Stimulated activated naive CD4-positive, alpha-beta T cell (primary cell): Measurements from ENCODE around the gene KRTAP2-1.
"Not testable (repeated sequence)": the region's sequence is repeated elsewhere in the genome, so short reads cannot be mapped to it uniquely, and the experiment has no call there.

Experiments used
- DNase-seq, 6 experiments: peaks; one replicate each; lab custom pipeline; 2025; lab: John Stamatoyannopoulos, UW

Gene KRTAP2-1

DNA sequence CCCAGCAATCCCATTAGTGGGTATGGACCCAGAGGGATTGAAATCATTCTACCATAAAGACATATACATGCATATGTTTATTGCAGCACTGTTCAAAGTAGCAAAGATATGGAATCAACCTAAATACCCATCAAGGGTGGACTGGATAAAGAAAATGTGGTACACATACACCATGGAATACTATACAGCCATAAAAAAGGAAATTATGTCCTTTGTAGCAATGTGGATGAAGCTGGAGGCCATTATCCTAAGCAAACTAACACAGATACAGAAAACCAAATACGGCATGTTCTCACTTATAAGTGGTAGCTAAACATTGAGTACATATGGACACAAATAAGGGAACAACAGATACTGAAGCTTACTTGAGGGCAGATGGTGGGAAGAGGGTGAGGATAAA lies 10.4 kb upstream of the KRTAP2-1 start:
- no peak for DNase-seq

DNA sequence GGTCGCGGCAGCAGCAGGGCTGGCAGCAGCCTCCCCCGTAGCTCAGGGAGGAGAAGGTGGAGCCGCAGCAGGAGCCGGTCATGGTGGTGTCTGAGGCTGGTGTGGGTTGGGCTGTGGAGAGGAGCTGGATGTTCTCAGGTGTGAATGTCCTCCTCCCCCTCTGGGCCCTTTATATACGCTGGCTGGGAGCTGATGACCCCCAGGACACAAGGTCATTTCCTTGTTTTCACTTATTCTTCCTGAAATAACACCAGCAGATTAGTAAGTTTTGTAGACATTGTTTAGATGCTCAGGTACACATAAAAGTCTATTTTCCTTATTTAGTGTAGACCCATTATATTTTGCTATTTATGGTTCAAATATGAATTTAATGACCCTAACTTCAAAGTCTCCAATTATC lies 8.0 kb upstream of the KRTAP2-1 start, which contains the start of gene KRTAP2-2:
Gene KRTAP2-2 (minus strand): TSS at position 101 of the 400 bp plus-strand sequence. CDS start 19 bp downstream, at position 82.
- not testable (repeated sequence) for DNase-seq

DNA sequence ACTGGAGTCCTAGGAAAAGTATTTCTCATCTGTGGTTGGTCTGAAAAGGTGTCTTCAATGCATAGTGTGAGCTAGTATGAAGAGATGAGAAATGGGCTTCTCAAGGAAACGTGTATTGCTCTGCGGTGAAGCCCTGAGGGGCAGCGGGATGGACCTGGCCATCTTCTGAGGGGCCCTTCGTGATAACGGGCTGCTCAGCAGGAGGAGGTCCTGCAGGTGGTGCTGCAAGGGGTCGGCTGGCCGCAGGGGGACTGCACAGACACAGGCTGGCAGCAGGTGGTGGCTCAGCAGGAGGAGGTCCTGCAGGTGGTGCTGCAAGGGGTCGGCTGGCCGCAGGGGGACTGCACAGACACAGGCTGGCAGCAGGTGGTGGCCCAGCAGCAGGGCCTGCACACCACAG lies 7.4 kb upstream of the KRTAP2-1 start:
- not testable (repeated sequence) for DNase-seq

DNA sequence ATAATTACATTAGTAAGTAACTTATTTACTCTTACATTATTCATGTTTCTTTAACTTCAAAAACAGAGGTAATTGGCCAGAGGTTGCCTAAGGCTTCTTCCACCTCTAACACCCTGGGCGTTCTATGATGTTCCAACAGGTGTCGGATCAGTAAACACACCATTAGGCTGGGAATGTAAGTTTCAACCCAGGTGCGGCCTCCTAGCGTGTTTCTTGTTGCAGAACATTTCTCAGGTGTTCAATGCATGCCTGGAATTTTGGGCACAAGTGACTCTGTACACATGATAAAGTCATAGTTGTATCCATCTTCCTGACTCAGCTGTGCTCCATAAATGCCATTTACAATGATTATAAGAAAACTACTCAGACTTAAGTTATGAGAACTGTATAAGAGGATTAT lies 6.9 kb upstream of the KRTAP2-1 start:
- DNase-seq: no peak

DNA sequence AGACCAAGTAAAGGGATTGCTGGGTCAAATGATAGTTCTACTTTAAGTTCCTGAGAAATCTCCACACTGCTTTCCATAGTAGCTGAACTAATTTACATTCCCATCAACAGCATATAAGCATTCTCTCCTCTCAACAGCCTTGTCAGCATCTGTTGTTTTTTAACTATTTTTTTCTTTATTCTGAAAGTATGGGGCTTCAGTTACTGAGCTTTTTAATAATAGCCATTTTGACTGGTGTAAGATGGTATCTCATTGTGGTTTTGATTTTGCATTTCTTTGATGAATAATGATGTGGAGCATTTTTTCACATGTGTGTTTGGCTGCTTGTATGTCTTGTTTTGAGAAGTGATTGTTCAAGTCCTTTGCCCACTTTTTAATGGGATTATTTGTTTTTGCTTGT lies 5.5 kb upstream of the KRTAP2-1 start:
- no peak for DNase-seq

DNA sequence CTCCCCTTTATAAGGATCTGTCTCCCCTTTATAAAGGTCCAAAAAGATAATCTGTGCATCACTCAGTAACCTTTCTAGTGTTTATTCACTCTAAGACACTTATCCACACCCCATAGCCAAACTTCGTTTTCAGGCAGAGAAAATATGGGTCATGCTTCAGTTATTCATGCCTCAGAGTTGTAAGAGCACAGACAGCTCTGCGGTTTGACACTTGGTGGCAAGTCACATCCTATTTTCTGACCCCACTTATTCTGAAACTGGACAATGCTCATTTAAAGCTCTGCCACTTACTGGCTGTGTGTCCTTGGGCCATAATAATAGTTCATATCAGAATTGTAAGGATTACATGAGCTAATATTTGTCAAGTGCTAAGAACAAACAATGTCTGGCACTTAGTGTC lies 2.0 kb upstream of the KRTAP2-1 start:
- no peak for DNase-seq

DNA sequence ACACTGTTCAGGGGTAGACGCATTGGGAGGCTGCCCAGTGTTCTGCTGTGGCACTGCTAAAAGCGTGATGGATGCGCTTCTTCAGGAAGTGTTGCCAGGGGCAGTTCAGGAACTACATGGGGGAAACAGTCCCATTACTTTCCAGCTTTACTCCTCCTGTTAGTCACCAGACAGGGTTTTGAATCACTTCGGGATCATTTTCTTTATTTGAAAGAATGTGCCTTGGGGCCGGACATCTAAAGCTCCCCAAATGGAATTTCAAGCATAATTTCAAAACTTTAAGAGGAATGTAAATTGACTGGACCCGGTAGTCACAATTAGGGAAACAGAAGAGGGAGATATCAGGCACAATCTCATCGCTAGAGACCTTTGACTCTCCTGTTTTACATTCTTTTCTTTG lies 1.3 kb upstream of the KRTAP2-1 start:
- no peak for DNase-seq

DNA sequence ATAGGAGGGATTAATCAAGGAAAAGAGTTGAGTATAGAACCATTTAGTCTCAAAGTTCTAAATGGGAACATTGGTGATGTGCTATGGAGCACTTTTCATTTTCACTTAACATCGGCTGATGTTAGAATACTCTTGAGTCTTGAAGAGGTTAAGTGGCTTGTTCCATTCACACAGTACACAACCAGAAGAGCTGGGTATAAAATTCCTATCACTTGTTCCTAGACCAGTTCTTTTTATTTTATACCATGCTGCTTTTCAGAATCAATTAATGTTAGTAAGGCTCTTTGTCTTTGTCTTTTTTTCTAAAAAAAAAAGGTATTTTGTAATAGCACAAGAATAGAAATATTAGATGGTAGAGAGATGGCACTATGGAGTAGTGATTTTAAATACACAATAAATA lies 4.2 kb downstream of the KRTAP2-1 start:
- DNase-seq: no peak

DNA sequence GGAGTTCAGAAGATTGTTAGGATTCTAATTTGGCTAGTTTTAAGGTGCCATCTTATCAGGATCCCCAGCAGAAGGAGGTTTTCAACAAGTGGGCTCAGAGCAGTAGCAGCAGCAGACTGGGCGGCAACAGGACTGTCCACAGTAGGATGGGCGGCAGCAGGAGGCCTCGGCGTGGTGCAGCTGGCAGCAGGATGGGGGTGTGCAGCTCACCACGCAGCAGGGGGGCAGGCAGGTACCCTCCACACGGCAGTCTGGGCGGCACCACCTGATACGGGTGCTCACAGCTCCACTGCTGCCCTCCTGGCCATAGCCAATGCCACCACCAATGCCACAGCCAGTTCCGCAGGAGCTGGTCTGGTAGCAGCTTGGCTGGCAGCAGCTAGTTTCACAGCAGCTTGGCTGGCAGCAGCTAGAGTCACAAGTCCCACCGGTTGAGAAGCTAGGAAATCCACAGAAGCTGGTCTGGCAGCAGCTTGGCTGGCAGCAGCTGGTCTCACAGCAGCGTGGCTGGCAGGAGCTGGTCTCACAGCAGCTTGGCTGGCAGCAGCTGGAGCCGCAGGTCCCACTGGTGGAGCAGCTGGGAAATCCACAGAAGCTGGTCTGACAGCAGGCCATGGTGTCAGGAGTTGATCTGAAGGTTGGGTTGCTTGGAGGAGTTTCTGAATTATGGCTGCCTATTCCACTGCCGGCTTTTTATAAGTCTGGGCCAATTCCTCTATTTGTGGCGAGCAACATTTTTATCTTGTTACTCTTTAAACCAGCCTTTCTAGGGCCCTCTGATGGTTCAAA lies 6.1 kb downstream of the KRTAP2-1 start, which contains the start of gene KRTAP1-1:
Gene KRTAP1-1 (minus strand): TSS at position 668 of the 789 bp plus-strand sequence. CDS start 53 bp downstream, at position 615.
- DNase-seq: not testable (repeated sequence)

DNA sequence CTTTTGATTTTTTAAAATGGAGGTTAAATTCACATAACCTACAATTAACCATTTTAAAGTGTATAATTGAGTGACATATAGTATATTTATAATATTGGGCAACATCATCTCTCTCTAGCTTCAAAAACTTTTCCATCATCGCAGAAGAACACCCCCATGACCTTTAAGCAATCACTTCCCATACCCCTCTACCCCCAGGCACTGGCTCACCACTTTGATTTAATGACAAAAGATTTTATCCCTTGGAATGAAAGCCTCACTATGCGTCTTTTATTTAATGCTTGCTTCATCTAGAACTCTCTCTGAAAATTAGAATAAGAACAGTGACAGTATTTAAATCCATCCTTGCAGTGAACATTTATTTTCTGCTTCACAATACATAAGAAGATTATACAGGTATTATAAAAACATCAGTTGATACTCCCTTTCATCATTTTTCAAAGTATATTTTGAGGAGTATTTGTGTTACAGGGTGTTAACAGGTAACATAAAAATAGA lies 9.2 kb downstream of the KRTAP2-1 start:
- no peak for DNase-seq

DNA sequence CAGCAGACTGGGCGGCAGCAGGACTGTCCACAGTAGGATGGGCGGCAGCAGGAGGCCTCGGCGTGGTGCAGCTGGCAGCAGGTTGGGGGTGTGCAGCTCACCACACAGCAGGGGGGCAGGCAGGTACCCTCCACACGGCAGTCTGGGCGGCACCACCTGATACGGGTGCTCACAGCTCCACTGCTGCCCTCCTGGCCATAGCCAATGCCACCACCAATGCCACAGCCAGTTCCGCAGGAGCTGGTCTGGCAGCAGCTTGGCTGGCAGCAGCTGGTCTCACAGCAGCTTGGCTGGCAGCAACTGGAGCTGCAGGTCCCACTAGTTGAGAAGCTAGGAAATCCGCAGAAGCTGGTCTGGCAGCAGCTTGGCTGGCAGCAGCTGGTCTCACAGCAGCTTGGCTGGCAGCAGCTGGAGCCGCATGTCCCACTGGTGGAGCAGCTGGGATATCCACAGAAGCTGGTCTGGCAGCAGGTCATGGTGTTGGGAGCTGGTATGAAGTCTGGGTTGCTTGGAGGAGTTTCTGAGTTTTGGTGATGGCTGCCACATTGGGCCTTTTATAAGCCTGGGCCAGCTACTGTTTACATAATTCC lies 12.7 kb downstream of the KRTAP2-1 start, which contains the start of gene KRTAP1-3:
Gene KRTAP1-3 (minus strand): TSS at position 529 of the 590 bp plus-strand sequence. CDS start 53 bp downstream, at position 476.
- not testable (repeated sequence) for DNase-seq

DNA sequence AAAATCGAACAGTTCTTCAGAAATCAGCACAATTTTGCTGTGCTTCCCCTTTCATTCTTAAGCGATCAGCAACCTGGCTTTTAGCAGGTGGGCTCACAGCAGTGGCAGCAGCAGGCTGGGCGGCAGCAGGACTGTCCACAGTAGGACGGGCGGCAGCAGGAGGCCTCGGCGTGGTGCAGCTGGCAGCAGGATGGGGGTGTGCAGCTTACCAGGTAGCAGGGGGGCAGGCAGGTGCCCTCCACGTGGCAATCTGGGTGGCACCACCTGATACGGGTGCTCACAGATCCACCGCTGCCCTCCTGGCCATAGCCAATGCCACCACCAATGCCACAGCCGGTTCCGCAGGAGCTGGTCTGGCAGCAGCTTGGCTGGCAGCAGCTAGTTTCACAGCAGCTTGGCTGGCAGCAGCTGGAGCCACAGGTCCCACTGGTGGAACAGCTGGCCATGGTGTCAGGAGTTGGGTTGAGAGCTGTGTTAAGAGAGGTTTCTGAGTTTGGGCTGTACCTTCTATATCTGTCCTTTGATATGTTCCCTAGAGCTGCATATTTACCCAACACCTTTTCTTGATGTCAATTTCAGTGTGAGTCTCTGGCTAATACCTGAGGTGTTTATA lies 17.4 kb downstream of the KRTAP2-1 start, which contains the start of gene KRTAP1-4:
Gene KRTAP1-4 (minus strand): TSS at position 563 of the 613 bp plus-strand sequence. CDS start 117 bp downstream, at position 446.
- no peak for DNase-seq

DNA sequence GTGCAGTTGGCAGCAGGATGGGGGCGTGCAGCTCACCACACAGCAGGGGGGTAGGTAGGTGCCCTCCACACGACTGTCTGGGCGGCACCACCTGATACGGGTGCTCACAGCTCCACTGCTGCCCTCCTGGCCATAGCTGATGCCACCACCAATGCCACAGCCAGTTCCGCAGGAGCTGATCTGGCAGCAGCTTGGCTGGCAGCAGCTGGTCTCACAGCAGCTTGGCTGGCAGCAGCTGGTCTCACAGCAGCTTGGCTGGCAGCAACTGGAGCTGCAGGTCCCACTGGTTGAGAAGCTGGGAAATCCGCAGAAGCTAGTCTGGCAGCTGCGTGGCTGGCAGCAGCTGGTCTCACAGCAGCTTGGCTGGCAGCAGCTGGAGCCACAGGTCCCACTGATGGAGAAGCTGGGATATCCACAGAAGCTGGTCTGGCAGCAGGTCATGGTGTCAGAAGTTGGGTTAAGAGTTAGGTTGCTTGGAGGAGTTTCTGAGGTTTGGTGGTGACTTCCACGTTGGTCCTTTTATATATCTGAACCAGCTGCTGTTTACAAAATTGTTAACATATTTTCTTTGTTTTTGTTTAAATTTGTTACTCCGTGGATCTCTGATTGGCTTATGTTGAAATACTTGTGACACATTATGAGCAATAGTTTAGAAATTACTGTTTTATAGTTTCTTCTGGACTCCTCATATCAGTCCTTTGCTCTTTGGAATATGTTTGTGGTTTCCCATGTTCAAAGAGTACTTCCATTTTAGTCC lies 20.2 kb downstream of the KRTAP2-1 start, which contains the start of gene KRTAP1-5:
Gene KRTAP1-5 (minus strand): TSS at position 494 of the 757 bp plus-strand sequence. CDS start 53 bp downstream, at position 441.
- no peak for DNase-seq

DNA sequence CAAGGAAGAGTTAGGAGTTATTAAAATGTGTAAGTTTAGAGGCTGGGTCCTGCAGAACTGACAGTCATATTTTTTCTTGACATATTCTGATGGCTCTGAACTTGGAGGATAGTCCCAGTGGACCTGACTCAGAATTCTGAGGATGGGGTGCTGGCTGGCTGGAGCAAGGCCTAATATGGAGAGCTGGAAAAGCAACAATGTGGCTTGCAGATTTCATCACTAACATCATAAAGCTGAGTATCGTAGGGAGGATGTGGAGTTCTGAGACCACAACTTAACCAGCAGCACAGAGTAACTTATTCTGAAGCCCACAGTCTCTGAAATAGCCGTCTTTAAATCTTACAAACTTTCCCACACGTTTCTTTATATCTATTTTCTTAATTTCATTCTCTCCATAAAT lies 22.4 kb downstream of the KRTAP2-1 start:
- DNase-seq: no peak

DNA sequence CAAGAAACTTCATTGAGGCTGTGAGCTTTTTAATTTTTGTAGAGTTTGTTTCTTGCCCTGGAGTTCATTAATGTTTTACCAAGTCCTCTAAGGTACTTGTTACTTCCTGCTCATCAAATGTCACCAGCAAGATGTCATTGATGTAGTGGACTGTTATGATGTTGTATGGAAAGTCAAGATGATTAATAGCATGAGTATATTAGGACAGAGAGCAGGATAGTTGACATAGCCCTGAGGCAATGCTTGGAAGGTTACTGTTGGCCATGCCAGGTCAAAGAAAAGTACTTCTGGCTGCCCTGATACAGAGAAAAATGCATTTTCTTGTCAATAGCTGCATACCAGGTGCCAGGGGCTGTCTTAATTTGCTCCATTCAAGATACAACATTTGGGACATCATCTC lies 26.8 kb downstream of the KRTAP2-1 start:
- DNase-seq: no peak

DNA sequence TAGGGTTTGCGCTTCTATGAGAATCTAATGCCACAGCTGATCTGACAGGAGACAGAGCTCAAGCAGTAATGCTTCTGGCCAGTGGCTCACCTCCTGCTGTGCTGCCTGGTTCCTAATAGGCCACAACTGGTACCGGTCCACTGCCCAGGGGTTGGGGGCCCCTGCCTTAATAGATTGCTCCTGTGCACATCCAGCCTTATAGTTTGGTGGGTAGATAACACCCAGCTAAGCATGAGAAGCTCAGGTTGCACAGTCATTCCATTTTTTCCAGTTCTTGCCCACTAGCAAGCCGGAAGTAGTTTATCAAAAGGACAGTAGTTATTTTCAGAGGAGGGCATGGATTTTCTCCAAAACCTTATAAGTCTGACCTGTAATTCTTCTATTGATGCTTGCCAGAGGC lies 27.7 kb downstream of the KRTAP2-1 start:
- DNase-seq: no peak

DNA sequence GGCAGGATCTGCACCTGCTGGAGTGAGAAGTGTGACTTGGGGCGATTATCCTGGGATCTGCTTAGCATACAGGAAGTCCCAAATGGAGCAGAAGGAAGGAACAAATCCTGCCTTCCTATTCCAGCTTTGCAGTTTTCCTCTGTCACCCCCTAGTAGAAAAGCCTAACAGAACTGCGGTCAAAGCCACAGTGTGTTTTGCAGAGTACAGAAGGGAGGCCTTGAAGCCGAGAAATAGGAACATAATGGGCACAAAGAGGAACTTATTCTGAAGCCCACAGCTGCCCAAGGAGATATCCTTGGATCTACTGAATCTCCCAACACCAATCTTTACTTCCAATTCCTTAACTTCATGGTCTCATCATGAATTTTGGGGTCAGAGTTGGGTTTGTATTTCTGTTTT lies 28.6 kb downstream of the KRTAP2-1 start:
- no peak for DNase-seq

DNA sequence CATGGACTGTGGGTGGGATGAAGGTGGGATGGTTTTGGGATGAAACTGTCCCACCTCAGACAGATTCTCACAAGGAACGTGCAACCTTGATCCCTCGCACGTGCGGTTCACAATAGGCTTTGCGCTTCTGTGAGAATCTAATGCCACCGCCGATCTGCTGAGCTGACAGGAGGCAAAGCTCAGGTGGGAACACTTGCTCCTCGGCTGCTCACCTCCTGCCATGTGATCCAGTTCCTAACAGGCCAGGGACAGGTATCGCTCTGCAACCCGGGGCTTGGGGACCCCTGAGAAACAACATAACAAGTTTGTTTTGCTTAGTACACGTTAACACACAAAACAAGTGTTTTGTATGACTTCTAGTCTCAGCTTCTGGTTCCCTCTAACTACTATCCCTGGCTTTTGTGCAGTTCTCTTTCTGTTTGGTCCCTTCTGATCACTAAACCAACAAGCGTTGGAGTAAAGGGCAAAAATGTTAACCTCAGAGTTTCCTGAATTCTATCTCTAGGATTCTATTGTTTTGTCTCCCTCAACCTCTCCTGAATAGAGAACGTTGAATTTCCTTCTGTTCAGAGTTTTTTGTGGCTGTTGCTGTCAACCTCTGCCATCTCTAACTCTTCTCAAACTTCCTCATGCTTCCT lies 30.4 kb downstream of the KRTAP2-1 start:
- DNase-seq: no peak

DNA sequence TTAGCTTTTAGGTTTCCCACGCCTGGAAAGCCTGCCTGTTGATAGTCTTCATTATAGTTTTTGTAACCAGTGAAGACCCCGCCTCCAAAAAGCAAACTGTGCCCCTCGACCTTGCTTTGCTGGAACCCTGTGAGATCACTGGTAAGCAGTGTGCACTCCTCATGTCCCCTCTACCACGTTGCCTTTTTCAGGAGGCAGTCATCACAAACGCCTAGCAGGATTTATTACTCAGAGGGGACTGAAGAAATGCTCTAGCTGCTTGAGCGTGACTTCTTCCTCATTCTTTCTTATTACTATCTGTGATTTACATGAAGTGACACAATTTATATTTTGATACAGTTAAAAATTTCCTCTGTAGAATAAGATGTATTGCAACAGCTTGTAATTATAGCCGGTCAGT lies 31.7 kb downstream of the KRTAP2-1 start:
- no peak for DNase-seq

DNA sequence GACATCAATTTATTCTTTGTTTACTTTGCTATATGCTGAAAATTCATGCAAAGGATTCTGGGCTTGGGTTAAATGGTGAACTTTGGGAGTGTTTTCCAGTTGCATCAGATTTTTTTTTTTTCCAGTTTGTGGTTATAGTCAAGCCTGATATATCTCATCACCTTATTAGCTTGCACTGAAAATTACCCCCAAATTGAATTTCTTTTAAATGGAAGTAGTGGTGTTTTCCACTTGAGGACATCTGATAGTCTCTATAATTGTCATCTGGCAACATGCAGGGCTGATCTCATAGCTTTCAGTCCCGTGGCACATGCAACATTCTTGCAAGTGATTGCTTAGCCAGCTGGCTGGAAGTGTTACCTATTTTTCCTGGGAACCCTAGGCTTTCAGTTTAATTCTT lies 33.5 kb downstream of the KRTAP2-1 start:
- DNase-seq: no peak

DNA sequence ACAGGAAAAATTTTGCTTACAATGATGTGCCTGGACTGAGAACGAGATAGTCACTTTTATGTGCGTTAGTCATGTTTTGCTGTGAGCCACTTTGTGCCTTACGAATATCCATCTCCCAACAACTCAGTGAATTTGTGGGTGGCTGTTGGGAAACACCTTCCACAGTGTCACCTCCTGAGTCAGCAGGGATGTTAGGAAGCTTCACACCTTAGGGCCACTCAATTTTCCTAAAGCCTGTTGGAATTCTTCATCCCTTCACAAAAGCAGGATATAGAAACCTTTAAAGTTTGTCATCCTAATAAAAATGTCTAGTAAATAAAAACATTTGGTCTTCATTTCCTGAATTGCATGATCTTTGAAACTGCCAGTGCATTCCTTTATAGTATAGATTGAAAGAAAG lies 33.9 kb downstream of the KRTAP2-1 start:
- DNase-seq: no peak
